Prostate gland (tissue), 2 donors: ENCODE measurements around the gene WDR73.

Experiments used
- CTCF ChIP-seq, 4 experiments: fragments of 200-600 bp in 2 of 4; fragments of 450-650 bp in 2 of 4; sonication (generic) in 2 of 4; IDR thresholded peaks; 1 replicate in 3 of 4; 2 replicates in 1 of 4; pipeline ENCODE4 v1.5.1; 2016 to 2019; ENCODE audit warnings: antibody characterized with exemption in 4 of 4, mild to moderate bottlenecking in 2 of 4, moderate library complexity in 2 of 4
- POLR2AphosphoS5 ChIP-seq: sonication (generic); formaldehyde crosslinking; IDR thresholded peaks from one replicate; pipeline ENCODE4 v1.6.1; 2017; ENCODE audit warnings: antibody characterized with exemption

GRCh38 chr15:84600331-84600686 lies 53.8 kb downstream of the WDR73 start:
- TF ChIP-seq POLR2AphosphoS5 (no peak), CTCF (IDR thresholded peaks at IDR 0.05) (no peak)
